ENCODE measurements around the gene BUB3. TPM values are rescaled to one million over a fixed set of nuclear protein-coding genes. Genes with fewer than 3 reads are reported as not detected.
A peak's percentile ranks its signal among the peaks of the same experiment; 100 is the strongest.

BUB3 gene
- total and polyA plus RNA-seq, 2 of the 8 experiments (the other 6 are each of a cell fraction or from before 2014, with no cell fraction given), result 183 to 207 TPM

DNA sequence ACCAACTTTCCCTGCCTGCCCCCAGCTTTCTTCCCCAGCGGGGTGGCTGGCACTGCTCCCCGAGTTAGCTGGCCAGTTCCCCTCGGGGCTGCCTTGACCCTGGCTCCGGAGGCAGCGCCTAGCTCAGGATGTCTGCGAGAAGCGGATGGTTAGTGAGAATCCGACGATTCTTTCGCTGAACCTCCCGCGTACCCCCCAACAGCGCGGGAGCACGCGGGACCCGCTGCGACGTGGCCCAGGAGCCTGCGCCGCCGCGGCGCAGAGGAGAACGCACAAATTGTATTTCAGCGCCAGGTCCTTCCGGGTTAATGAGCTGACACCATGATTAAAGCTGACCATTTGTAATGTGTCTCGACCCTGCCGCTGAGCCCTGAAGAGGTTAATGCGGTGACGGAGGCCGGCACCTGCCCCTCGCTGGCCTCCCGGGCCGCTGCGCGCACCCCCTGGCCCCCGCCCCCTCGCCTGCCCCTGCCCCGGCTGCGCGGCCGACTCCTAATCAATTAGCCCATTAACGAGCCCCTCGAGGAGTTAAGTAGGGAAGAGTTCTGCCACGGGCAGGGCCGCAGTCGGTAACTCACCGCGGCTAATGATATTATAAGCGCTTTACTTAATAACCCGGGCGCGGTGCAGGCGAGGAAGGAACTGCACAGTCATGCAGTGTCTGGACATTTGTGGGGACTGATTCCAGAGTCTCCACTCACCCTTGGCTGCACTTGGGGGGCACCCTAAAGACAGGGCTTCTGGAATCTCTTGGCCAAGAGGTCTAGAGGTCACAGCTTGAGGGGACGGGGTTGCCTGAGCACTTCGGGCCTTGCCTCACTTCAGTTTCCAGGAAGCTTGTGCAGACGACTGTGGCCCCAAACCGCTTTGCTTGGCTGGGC is 7.9 kb upstream of the BUB3 start:
- FAIRE-seq (no peak), DNase-seq (ENCODE audit: low read depth in 1 of 2, low spot score in 2 of 2) (no peak)
- Histone ChIP-seq H3K4ac (replicated peaks; ENCODE audit: insufficient read length, low read depth, low read length) (no peak overlapping the region), H2BK5ac (ENCODE audit: low read depth, low read length) (no peak overlapping the region), H3K27ac (ENCODE audit: low read depth, low read length) (no peak overlapping the region), H2BK20ac (ENCODE audit: low read length) (0 out of 2 replicates have a peak overlapping the region, but pooled peaks have one; percentile 66), H3K4me2 (ENCODE audit: insufficient read depth in 1 of 2, low read depth in 2 of 2, low read length in 2 of 2) (peak overlapping the region; percentile 56 to 86), H3K23me2 (ENCODE audit: low read depth, low read length) (peaks cover 19% of the 10 kb centered on the region), H3K4me3 (ENCODE audit: extremely low read depth in 1 of 4, insufficient read depth in 2 of 4, low read depth in 3 of 4, low read length in 4 of 4) (peak overlapping the region in 3 of 4 experiments; percentile 10 to 46 (median 15); a peak in 5 of 8 replicates), H2BK12ac (ENCODE audit: low read depth, low read length) (peak overlapping the region; percentile 71; the same call in 1 of the 2 replicates), H2AFZ (ENCODE audit: low read length) (no peak overlapping the region), H2BK15ac (ENCODE audit: low read length) (peak overlapping the region; percentile 46; the same call in 1 of the 2 replicates), H4K91ac (replicated peaks; ENCODE audit: insufficient read length, low read length) (no peak overlapping the region), H3K23ac (ENCODE audit: insufficient read length) (no peak overlapping the region), H2AK5ac (ENCODE audit: low read depth, low read length) (no peak overlapping the region), H4K5ac (ENCODE audit: insufficient read length, low read depth, low read length) (no peak overlapping the region), H3K27me3 (replicated peaks in 1 of 4; ENCODE audit: control insufficient read depth in 3 of 4, extremely low read depth in 1 of 4, insufficient read depth in 3 of 4, low read length in 3 of 4) (peaks cover 90 to 100% (median 96%) of the 10 kb centered on the region in 4 experiments), H2BK120ac (replicated peaks; ENCODE audit: low read depth, low read length) (no peak overlapping the region), H3K56ac (replicated peaks; ENCODE audit: insufficient read length, low read depth, low read length) (no peak overlapping the region), H4K20me1 (replicated peaks in 1 of 2; ENCODE audit: control insufficient read depth in 1 of 2, insufficient read depth in 2 of 2, low read length in 2 of 2) (peaks cover 4 to 24% of the 10 kb centered on the region in 2 experiments), H3K9ac (replicated peaks in 1 of 4; ENCODE audit: extremely low read depth in 1 of 4, low read depth in 3 of 4, low read length in 3 of 4) (no peak overlapping the region), H4K8ac (ENCODE audit: extremely low read depth, insufficient read depth, low read length) (no peak overlapping the region), H3K36me3 (ENCODE audit: control insufficient read depth in 2 of 4, insufficient read depth in 4 of 4, low read length in 3 of 4) (no peaks in the 10 kb centered on the region; a peak in 1 of 8 replicates), H3K79me1 (ENCODE audit: low read depth, low read length) (no peaks in the 10 kb centered on the region), H3K18ac (ENCODE audit: extremely low read depth, low read length) (peak overlapping the region; percentile 1; the same call in 1 of the 2 replicates), H3K14ac (ENCODE audit: insufficient read length) (no peak overlapping the region), H3K4me1 (replicated peaks in 1 of 4; ENCODE audit: control insufficient read depth in 3 of 4, insufficient read depth in 4 of 4, low read length in 3 of 4) (peaks cover 22 to 64% (median 39%) of the 10 kb centered on the region in 4 experiments), H3K79me2 (ENCODE audit: control insufficient read depth in 1 of 2, insufficient read depth in 2 of 2, low read length in 2 of 2) (no peaks in the 10 kb centered on the region), H3K9me3 (ENCODE audit: insufficient read depth in 2 of 2, low read depth in 1 of 2, low read length in 1 of 2) (no peaks in the 10 kb centered on the region)
- POLR2A ChIA-PET (ENCODE audit: partially characterized antibody), result interaction anchor here (0.8 to 4.2 kb wide), 5 partner anchors 8 to 101 kb away, joined by 4 to 31 read pairs (median 6); partner anchors contain the start of gene BUB3
- TF ChIP-seq RNF2 (IDR thresholded peaks at IDR 0.05; ENCODE audit: borderline replicate concordance, low read depth, low read length, missing control alignments, poor library complexity, severe bottlenecking) (peak; percentile 5), TEAD4 (IDR thresholded peaks at IDR 0.05; ENCODE audit: low read depth, low read length) (no peak), CHD1 (IDR thresholded peaks at IDR 0.05; ENCODE audit: low read depth, low read length) (no peak), ZNF274 (IDR thresholded peaks at IDR 0.05; ENCODE audit: borderline replicate concordance, extremely low read depth, low read length) (no peak), CREB1 (IDR thresholded peaks at IDR 0.05) (no peak), USF2 (IDR thresholded peaks at IDR 0.05; ENCODE audit: low read length) (no peak), KDM5A (IDR thresholded peaks at IDR 0.05; ENCODE audit: low read length) (no peak), SUZ12 (IDR thresholded peaks at IDR 0.05; ENCODE audit: low read length) (peak; percentile 94), SIX5 (IDR thresholded peaks at IDR 0.05; ENCODE audit: low read depth, low read length) (no peak), EZH2 (IDR thresholded peaks at IDR 0.05; ENCODE audit: low read depth, low read length, severe bottlenecking) (peak; percentile 89)
- 2% methylated on average over 42 of the region's 59 CpGs; no CpG with 5 or more reads in 1 of the 2 experiments for WGBS, 2 experiments (ENCODE audit: extremely low coverage in 1 of 2, insufficient coverage in 1 of 2, insufficient read length in 1 of 2, insufficient replicate concordance in 2 of 2, low coverage in 1 of 2, low lambda C conversion rate in 2 of 2, missing lambda C conversion rate in 1 of 2)
- CTCF ChIA-PET (ENCODE audit: partially characterized antibody), result interaction anchor here (1.0 to 5.1 kb wide), 8 partner anchors 9 to 235 kb away, joined by 3 to 35 read pairs (median 3); no protein-coding TSS in a partner anchor

All from H1 (cell line).